A673 (cell line): Measurements from ENCODE around the gene FOXJ1. TPM values are rescaled to one million over a fixed set of nuclear protein-coding genes. Genes with fewer than 3 reads are reported as not detected.

ENCODE experiments used
- BruUV-seq: library from RNA; stranded (reverse); fragments of 400-500 nt; replicated peaks from 2 replicates; lab custom pipeline; 2021; lab: Mats Ljungman, UMichigan
- CTCF ChIA-PET: fragments of 300-600 bp; sonication (Branson Sonifier 250); formaldehyde crosslinking; loops from one replicate; lab custom pipeline; 2022; ENCODE audit warnings: antibody characterized with exemption; lab: Charles Lee
- POLR2A ChIA-PET: fragments of 300-600 bp; sonication (Branson Sonifier 250); formaldehyde crosslinking; loops from one replicate; lab custom pipeline; 2022; ENCODE audit warnings: antibody characterized with exemption; ENCODE audit not compliant: low non-redundant PET; lab: Charles Lee
- DNase-seq: peaks from one replicate; pipeline ENCODE4 v3.0.0-alpha.2; 2015; ENCODE audit warnings: low spot score
- H3K27ac ChIP-seq: fragments of 200-600 bp; sonication (generic); 2 replicates; pipeline ENCODE4 v1.5.1; 2016; ENCODE audit warnings: mixed run types, low read depth, mild to moderate bottlenecking, mixed read lengths, antibody characterized with exemption, low read length; ENCODE audit not compliant: poor library complexity, severe bottlenecking
- H3K27me3 ChIP-seq: fragments of 200-600 bp; sonication (generic); replicated peaks from 2 replicates; pipeline ENCODE4 v1.6.1; 2017; ENCODE audit warnings: mixed run types, low read depth, mild to moderate bottlenecking, mixed read lengths, antibody characterized with exemption, low read length; ENCODE audit not compliant: insufficient read depth, poor library complexity
- H3K36me3 ChIP-seq: fragments of 200-600 bp; sonication (generic); 2 replicates; pipeline ENCODE4 v1.6.1; 2016; ENCODE audit warnings: mixed run types, mild to moderate bottlenecking, mixed read lengths, antibody characterized with exemption, low read length; ENCODE audit not compliant: insufficient read depth, poor library complexity, severe bottlenecking
- H3K4me1 ChIP-seq: fragments of 200-600 bp; sonication (generic); 2 replicates; pipeline ENCODE4 v1.6.1; 2017; ENCODE audit warnings: mixed run types, mild to moderate bottlenecking, mixed read lengths, antibody characterized with exemption, low read length; ENCODE audit not compliant: insufficient read depth, poor library complexity, severe bottlenecking
- H3K4me3 ChIP-seq: fragments of 200-600 bp; sonication (generic); 2 replicates; pipeline ENCODE4 v1.5.1; 2016; ENCODE audit warnings: low read depth, mixed run types, mild to moderate bottlenecking, mixed read lengths, low read length; ENCODE audit not compliant: poor library complexity, severe bottlenecking
- H3K9me3 ChIP-seq: fragments of 200-600 bp; sonication (generic); 2 replicates; pipeline ENCODE4 v1.6.1; 2016; ENCODE audit warnings: mixed run types, low read depth, mild to moderate bottlenecking, mixed read lengths, antibody characterized with exemption, low read length; ENCODE audit not compliant: poor library complexity, severe bottlenecking
- EZH2 ChIP-seq: fragments of 200-600 bp; sonication (generic); IDR thresholded peaks from 2 replicates; pipeline ENCODE4 v1.6.1; 2017; ENCODE audit warnings: borderline replicate concordance, low read depth, mild to moderate bottlenecking, mixed read lengths, antibody characterized with exemption, low read length; ENCODE audit not compliant: poor library complexity, severe bottlenecking
- intact Hi-C: fragments of 100-400 bp; cut with micrococcal nuclease; formaldehyde crosslinking; loops from one replicate; pipeline ENCODE4 v1.10.0; 2022; ENCODE audit not compliant: unreplicated experiment
- total RNA-seq: library from RNA; stranded (reverse); gene quantifications from 2 replicates; pipeline ENCODE4 v1.2.3, GENCODE V29; 2021
- TF ChIP-seq, protein P1 (sequence below): fragments of 300-800, 200-600 bp; sonication (generic); conservative IDR thresholded peaks from 2 replicates; pipeline ENCODE4 v1.5.1; 2017; ENCODE audit warnings: low read depth, mild to moderate bottlenecking, antibody characterized with exemption, low read length, moderate library complexity, mixed read lengths

FOXJ1 gene
- total RNA-seq, 1 experiment from 2014 or later = 0.17 TPM

DNA sequence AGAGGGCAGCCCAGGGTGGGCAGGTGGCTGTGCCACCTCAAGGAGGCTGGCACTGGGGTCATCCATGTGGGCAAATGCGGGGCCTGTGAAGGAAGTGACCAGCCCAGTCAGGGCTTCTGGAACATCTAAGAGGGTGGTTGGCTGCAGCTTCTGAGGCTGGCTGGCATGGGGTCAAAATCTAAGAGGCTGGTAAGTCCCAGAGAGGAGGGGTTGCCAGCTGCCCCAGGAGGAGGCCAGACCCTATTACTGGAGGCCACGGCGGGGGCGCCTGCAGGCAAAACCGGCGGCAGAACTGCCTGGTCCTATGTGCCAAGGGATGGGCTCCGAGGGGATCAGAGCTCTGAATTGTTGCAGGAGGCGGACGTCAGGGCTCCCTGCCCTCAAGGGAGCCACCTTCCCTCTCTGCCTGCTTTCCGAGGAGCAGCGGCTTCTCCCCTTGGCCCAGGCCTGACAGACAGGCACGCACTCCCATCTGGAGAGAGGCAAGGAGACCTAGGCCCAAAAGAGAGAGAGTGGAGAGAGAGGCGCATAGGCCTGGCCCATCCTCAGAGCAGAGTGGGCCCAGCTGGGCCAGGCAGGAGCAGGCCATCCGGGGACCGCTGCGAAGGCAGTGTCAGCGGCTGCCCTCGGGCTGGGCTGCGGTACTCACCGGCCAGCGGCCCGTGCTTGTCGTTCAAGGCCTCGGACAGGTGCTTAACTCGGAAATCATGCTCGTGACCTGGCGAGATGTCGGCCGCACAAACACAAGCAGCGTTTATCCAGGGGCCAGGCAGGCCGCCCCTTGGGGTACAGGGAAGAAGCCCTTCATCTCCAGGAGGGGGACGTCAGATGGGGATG lies 51.1 kb downstream of the FOXJ1 start:
- no peak for DNase-seq
- CTCF ChIA-PET = no interaction called here
- POLR2A ChIA-PET = no interaction called here

DNA sequence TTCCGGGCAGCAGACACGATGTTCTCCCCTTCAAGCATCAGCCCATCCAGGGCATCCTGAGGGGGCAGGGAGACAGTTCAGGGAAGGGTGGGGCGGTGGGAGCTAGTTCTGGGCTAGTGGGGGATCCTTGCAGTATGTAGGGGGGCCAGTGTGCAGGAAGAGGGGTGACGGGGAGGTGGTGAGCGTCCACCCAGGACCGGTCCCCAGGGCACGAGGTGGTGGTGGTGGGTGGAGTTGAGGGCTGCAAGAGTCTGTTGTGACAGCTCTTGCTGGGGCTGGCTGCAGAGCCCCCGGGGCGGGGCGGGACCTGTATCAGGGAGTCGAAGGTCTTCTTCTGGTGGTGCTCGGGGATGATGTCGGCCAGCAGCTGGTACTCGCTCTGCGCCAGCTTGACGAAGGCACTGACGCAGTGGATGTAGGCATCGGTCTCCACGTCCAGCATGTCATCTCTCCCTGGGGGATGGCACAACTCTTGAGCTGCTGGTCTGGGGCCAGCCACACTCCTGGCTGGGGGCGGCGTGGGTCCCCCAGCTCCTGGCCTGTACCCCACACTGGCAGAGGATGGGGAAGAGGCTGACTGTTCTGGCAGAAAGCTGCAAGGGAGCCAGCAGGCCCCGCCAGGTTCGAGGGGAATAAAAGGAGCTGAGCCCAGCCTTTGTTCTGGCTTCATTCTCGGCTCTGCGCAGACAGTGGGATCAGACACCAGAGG lies 52.0 kb downstream of the FOXJ1 start:
- Histone ChIP-seq H3K27ac (no peak overlapping the region), H3K36me3 (peaks cover 29% of the 10 kb centered on the region), H3K27me3 (no peaks in the 10 kb centered on the region), H3K9me3 (no peaks in the 10 kb centered on the region), H3K4me3 (no peak overlapping the region), H3K4me1 (no peaks in the 10 kb centered on the region)
- intact Hi-C loops = no loop called here
- CTCF ChIA-PET = no interaction called here
- DNase-seq = no peak
- TF ChIP-seq, protein P1, sequence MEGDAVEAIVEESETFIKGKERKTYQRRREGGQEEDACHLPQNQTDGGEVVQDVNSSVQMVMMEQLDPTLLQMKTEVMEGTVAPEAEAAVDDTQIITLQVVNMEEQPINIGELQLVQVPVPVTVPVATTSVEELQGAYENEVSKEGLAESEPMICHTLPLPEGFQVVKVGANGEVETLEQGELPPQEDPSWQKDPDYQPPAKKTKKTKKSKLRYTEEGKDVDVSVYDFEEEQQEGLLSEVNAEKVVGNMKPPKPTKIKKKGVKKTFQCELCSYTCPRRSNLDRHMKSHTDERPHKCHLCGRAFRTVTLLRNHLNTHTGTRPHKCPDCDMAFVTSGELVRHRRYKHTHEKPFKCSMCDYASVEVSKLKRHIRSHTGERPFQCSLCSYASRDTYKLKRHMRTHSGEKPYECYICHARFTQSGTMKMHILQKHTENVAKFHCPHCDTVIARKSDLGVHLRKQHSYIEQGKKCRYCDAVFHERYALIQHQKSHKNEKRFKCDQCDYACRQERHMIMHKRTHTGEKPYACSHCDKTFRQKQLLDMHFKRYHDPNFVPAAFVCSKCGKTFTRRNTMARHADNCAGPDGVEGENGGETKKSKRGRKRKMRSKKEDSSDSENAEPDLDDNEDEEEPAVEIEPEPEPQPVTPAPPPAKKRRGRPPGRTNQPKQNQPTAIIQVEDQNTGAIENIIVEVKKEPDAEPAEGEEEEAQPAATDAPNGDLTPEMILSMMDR = no peak
- TF ChIP-seq EZH2 = no peak
- POLR2A ChIA-PET = no interaction called here
- no TSS peak for BruUV-seq

More for the DNA sequence above, 51.1 kb downstream of the FOXJ1 start:
- H3K27me3 ChIP-seq = no peaks in the 10 kb centered on the region
- TF ChIP-seq EZH2 = no peak
- TF ChIP-seq, protein P1 = no peak
- H3K9me3 ChIP-seq = no peaks in the 10 kb centered on the region
- no peak overlapping the region for H3K4me3 ChIP-seq
- H3K27ac ChIP-seq = no peak overlapping the region
- BruUV-seq = no TSS peak
- H3K36me3 ChIP-seq = peaks cover 30% of the 10 kb centered on the region
- intact Hi-C loops = no loop called here
- no peaks in the 10 kb centered on the region for H3K4me1 ChIP-seq

DNA sequence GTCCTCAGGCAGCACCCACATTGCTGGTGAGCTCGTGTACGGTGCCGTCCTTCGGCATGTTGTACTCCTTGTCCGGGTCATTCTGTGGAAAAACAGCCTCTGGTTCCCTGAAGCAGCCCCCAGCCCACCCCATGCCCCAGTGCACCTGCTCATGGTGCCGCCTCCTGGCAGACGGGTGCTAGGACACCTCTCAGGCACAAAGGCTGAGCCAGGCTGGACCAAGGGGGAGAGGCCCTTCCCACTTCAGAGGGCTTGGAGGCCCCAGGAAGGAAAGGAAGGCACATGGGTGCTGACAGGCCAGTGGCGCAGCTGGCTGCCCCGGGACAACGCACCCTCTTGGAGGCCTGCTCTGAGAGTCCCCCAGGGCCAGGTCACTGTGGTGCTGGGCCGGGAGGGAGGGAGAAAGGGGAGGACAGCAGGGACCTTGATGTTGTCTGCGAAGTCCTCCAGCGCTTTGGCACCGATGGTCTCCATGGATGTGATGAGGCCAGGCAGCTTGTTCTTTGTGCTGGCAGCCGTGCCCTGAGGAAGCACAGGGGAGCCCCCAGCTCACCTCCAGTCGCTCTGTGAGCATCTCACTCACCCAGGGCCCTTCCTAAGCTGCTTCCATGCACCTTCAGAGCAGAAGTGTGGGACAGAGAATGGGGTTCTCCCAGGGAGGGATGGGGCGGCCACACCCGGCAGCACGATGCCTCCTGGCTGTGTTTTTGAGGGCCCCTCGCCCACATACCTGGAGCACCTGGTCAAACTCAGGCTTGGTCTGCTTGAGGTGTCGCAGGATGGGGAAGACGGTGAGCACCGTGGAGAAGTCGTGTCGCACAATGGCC lies 52.8 kb downstream of the FOXJ1 start:
- Histone ChIP-seq H3K36me3 (peaks cover 32% of the 10 kb centered on the region), H3K9me3 (no peaks in the 10 kb centered on the region), H3K4me1 (no peaks in the 10 kb centered on the region), H3K4me3 (no peak overlapping the region), H3K27ac (no peak overlapping the region), H3K27me3 (no peaks in the 10 kb centered on the region)
- TF ChIP-seq, protein P1 = 0 out of 2 replicates have a peak, but pooled peaks have one; percentile 14
- TF ChIP-seq EZH2 = no peak
- ChIA-PET POLR2A (no interaction called here), CTCF (no interaction called here)
- DNase-seq = no peak
- no TSS peak for BruUV-seq
- intact Hi-C loops = no loop called here
